HCT116 (cell line): ENCODE measurements around the gene TMTC1. TPM values are rescaled to one million over a fixed set of nuclear protein-coding genes. Genes with fewer than 3 reads are reported as not detected.

Experiments used
- ATAC-seq: fragments of 200-7000 bp; cut with Tn5 transposase; 2 replicates; pipeline ENCODE4 v1.9.1; 2020; ENCODE audit warnings: mild to moderate bottlenecking, moderate library complexity
- BruUV-seq: library from RNA; stranded (reverse); fragments of 400-500 nt; replicated peaks from 2 replicates; lab custom pipeline; 2021; lab: Mats Ljungman, UMichigan
- CTCF ChIA-PET: fragments of 300-600 bp; sonication (Branson Sonifier 250); formaldehyde crosslinking; loops from one replicate; lab custom pipeline; 2021; ENCODE audit warnings: antibody characterized with exemption; lab: Charles Lee
- POLR2A ChIA-PET: fragments of 300-600, 350-600 bp; sonication (Branson Sonifier 250); formaldehyde crosslinking; loops from one replicate; lab custom pipeline; 2021; ENCODE audit warnings: antibody characterized with exemption; lab: Charles Lee
- RAD21 ChIA-PET, 2 experiments: fragments of 300-600 bp; sonication (Branson Sonifier 250); formaldehyde crosslinking; loops; one replicate each; lab custom pipeline; 2023; ENCODE audit warnings: low total read pairs in 2 of 2; ENCODE audit not compliant: uncharacterized antibody in 2 of 2, unreplicated experiment in 2 of 2, low non-redundant PET in 1 of 2; lab: Charles Lee
- DNase-seq: peaks from one replicate; pipeline ENCODE4 v3.0.0-alpha.2; 2010; ENCODE audit warnings: low read depth, low spot score
- H2AFZ ChIP-seq: fragments of 200-600 bp; shearing (Covaris generic), sonication (generic); 2 replicates; pipeline ENCODE4 v1.6.1; 2017; ENCODE audit warnings: low read depth, mixed run types, mixed read lengths, antibody characterized with exemption, low read length; ENCODE audit not compliant: poor library complexity, severe bottlenecking
- H3K27ac ChIP-seq: 2 replicates; pipeline ENCODE4 v1.5.1; 2012; ENCODE audit warnings: low read depth, low read length
- H3K27me3 ChIP-seq: fragments of 200-600 bp; sonication (generic); 2 replicates; pipeline ENCODE4 v1.6.1; 2016; ENCODE audit warnings: mixed run types, low read length, mixed read lengths; ENCODE audit not compliant: insufficient read depth
- H3K36me3 ChIP-seq, 2 experiments: fragments of 200-500 bp in 1 of 2; fragments of 200-600 bp in 1 of 2; sonication (Bioruptor generic) in 1 of 2; sonication (generic) in 1 of 2; 2 replicates each; pipeline versions ENCODE4 v1.5.1 to v1.6.1; 2014 to 2016; ENCODE audit warnings: low read length in 2 of 2, inconsistent platforms in 1 of 2, mixed read lengths in 1 of 2, mixed run types in 1 of 2; ENCODE audit not compliant: insufficient read depth in 2 of 2, control insufficient read depth in 1 of 2
- H3K4me1 ChIP-seq, 2 experiments: fragments of 200-600 bp in 1 of 2; sonication (generic) in 1 of 2; 2 replicates each; pipeline versions ENCODE4 v1.5.1 to v1.6.1; 2012 to 2017; ENCODE audit warnings: low read length in 2 of 2, inconsistent platforms in 1 of 2, mild to moderate bottlenecking in 1 of 2, mixed read lengths in 1 of 2, mixed run types in 1 of 2, moderate library complexity in 1 of 2; ENCODE audit not compliant: insufficient read depth in 2 of 2, control insufficient read depth in 1 of 2
- H3K4me2 ChIP-seq: fragments of 200-600 bp; sonication (generic); 2 replicates; pipeline ENCODE4 v1.6.1; 2017; ENCODE audit warnings: mixed run types, low read length, mixed read lengths
- H3K4me3 ChIP-seq, 2 experiments: fragments of 200-600 bp in 1 of 2; sonication (generic) in 1 of 2; replicated peaks in 1 of 2; 2 replicates each; pipeline ENCODE4 v1.5.1; 2011 to 2016; ENCODE audit warnings: low read length in 2 of 2, control low read depth in 1 of 2, low read depth in 1 of 2, mild to moderate bottlenecking in 1 of 2, mixed read lengths in 1 of 2, mixed run types in 1 of 2
- H3K79me2 ChIP-seq: fragments of 200-600 bp; sonication (generic); 2 replicates; pipeline ENCODE4 v1.6.1; 2017; ENCODE audit warnings: mild to moderate bottlenecking, mixed run types, low read length, moderate library complexity, mixed read lengths; ENCODE audit not compliant: insufficient read depth
- H3K9ac ChIP-seq: fragments of 200-600 bp; sonication (generic); 2 replicates; pipeline ENCODE4 v1.6.1; 2016; ENCODE audit warnings: low read length, mixed read lengths
- H3K9me2 ChIP-seq: fragments of 200-600 bp; sonication (generic), shearing (Covaris generic); 2 replicates; pipeline ENCODE4 v1.6.1; 2017; ENCODE audit warnings: mixed run types, mild to moderate bottlenecking, moderate library complexity; ENCODE audit not compliant: insufficient read depth
- H3K9me3 ChIP-seq, 2 experiments: fragments of 200-500 bp in 1 of 2; fragments of 200-600 bp in 1 of 2; sonication (Bioruptor generic) in 1 of 2; sonication (generic) in 1 of 2; 2 replicates each; pipeline ENCODE4 v1.6.1; 2014 to 2017; ENCODE audit warnings: low read length in 2 of 2, mixed read lengths in 2 of 2, inconsistent platforms in 1 of 2, low read depth in 1 of 2, mild to moderate bottlenecking in 1 of 2, mixed run types in 1 of 2, moderate library complexity in 1 of 2; ENCODE audit not compliant: control insufficient read depth in 1 of 2, insufficient read depth in 1 of 2
- H4K20me1 ChIP-seq: fragments of 200-600 bp; sonication (generic), shearing (Covaris generic); 2 replicates; pipeline ENCODE4 v1.6.1; 2017; ENCODE audit warnings: mixed run types, mild to moderate bottlenecking, moderate library complexity; ENCODE audit not compliant: insufficient read depth
- CBX3 ChIP-seq: IDR thresholded peaks from 2 replicates; pipeline ENCODE4 v1.6.1; 2012; ENCODE audit warnings: low read depth
- CEBPB ChIP-seq: IDR thresholded peaks from 2 replicates; pipeline ENCODE4 v1.6.1; 2012; ENCODE audit warnings: low read depth
- EGR1 ChIP-seq: IDR thresholded peaks from 2 replicates; pipeline ENCODE4 v1.6.1; 2012; ENCODE audit warnings: low read depth
- ELF1 ChIP-seq: IDR thresholded peaks from 2 replicates; pipeline ENCODE4 v1.6.1; 2012; ENCODE audit warnings: low read depth, borderline replicate concordance
- EZH2 ChIP-seq: fragments of 200-600 bp; sonication (generic); IDR thresholded peaks from 2 replicates; pipeline ENCODE4 v1.6.1; 2017; ENCODE audit warnings: antibody characterized with exemption, mixed run types
- EZH2phosphoT487 ChIP-seq: fragments of 200-600 bp; IDR thresholded peaks from 2 replicates; pipeline ENCODE4 v1.6.1; 2018; ENCODE audit warnings: antibody characterized with exemption, borderline replicate concordance
- MAX ChIP-seq: IDR thresholded peaks from 2 replicates; pipeline ENCODE4 v1.6.1; 2012
- POLR2A ChIP-seq: IDR thresholded peaks from 2 replicates; pipeline ENCODE4 v1.7.0; 2011; ENCODE audit warnings: borderline replicate concordance; ENCODE audit not compliant: insufficient read depth, insufficient read length; ENCODE audit errors: extremely low read depth
- POLR2AphosphoS5 ChIP-seq: IDR thresholded peaks from 2 replicates; pipeline ENCODE4 v1.6.1; 2011; ENCODE audit warnings: mild to moderate bottlenecking, low read depth, low read length, moderate library complexity
- RAD21 ChIP-seq: IDR thresholded peaks from 2 replicates; pipeline ENCODE4 v1.6.1; 2012; ENCODE audit warnings: low read depth, mild to moderate bottlenecking
- SIN3A ChIP-seq: IDR thresholded peaks from 2 replicates; pipeline ENCODE4 v1.6.1; 2012; ENCODE audit warnings: low read depth
- SP1 ChIP-seq: IDR thresholded peaks from 2 replicates; pipeline ENCODE4 v1.6.1; 2012; ENCODE audit warnings: low read depth
- SRF ChIP-seq: IDR thresholded peaks from 2 replicates; pipeline ENCODE4 v1.6.1; 2012; ENCODE audit warnings: low read depth
- TCF7L2 ChIP-seq: IDR thresholded peaks from 2 replicates; pipeline ENCODE4 v1.7.0; 2011; ENCODE audit warnings: borderline replicate concordance, inconsistent platforms; ENCODE audit not compliant: insufficient read depth, insufficient read length; ENCODE audit errors: extremely low read depth
- YY1 ChIP-seq: IDR thresholded peaks from 2 replicates; pipeline ENCODE4 v1.6.1; 2011; ENCODE audit warnings: low read length, low read depth, moderate library complexity, mild to moderate bottlenecking; ENCODE audit not compliant: insufficient replicate concordance; ENCODE audit errors: extremely low read depth
- ZBTB33 ChIP-seq: IDR thresholded peaks from 2 replicates; pipeline ENCODE4 v1.6.1; 2011; ENCODE audit warnings: mild to moderate bottlenecking, low read length, moderate library complexity; ENCODE audit not compliant: insufficient replicate concordance; ENCODE audit errors: extremely low read depth
- ZFX ChIP-seq: fragments of 450-650 bp; IDR thresholded peaks from 2 replicates; pipeline ENCODE4 v1.6.1; 2017
- intact Hi-C: fragments of 100-400 bp; cut with micrococcal nuclease; formaldehyde crosslinking; loops from 2 replicates; pipeline ENCODE4 v1.10.0; 2022
- total RNA-seq: library from RNA; stranded (reverse); gene quantifications from one replicate; pipeline ENCODE4 v1.2.1, GENCODE V29; 2021; ENCODE audit not compliant: unreplicated experiment
- TF ChIP-seq, protein P1 (sequence below), 3 experiments: fragments of 200-600 bp in 1 of 3; sonication (generic) in 1 of 3; IDR thresholded peaks in 2 of 3; conservative IDR thresholded peaks in 1 of 3; 2 replicates each; pipeline ENCODE4 v1.5.1; 2012 to 2017; ENCODE audit warnings: low read depth in 2 of 3, low read length in 2 of 3, antibody characterized with exemption in 1 of 3, borderline replicate concordance in 1 of 3, control low read depth in 1 of 3, mild to moderate bottlenecking in 1 of 3, mixed read lengths in 1 of 3, mixed run types in 1 of 3, moderate library complexity in 1 of 3; ENCODE audit not compliant: insufficient read depth in 1 of 3
- TF ChIP-seq, protein P2 (sequence below): IDR thresholded peaks from 2 replicates; pipeline ENCODE4 v1.6.1; 2012; ENCODE audit warnings: low read depth
- TF ChIP-seq, protein P3 (sequence below): IDR thresholded peaks from 2 replicates; pipeline ENCODE4 v1.6.1; 2012

Gene TMTC1
- total RNA-seq, 1 experiment from 2014 or later = 2.0 TPM

- intact Hi-C loops = no loop called here
- no peaks in the 10 kb centered on the region for H3K27me3 ChIP-seq
- no peaks in the 10 kb centered on the region for H3K79me2 ChIP-seq
- ChIA-PET CTCF (no interaction called here), POLR2A (no interaction called here), RAD21 (no interaction called here)
- H3K27ac ChIP-seq = no peak overlapping the region
- H3K9me3 ChIP-seq = no peaks in the 10 kb centered on the region
- H3K9ac ChIP-seq = no peak overlapping the region
- no peaks in the 10 kb centered on the region for H4K20me1 ChIP-seq
- no peaks in the 10 kb centered on the region for H3K4me1 ChIP-seq
- DNase-seq = no peak
- H3K9me2 ChIP-seq = no peaks in the 10 kb centered on the region
- no peaks in the 10 kb centered on the region for H3K36me3 ChIP-seq
- no peak for ATAC-seq
- H2AFZ ChIP-seq = no peak overlapping the region
- BruUV-seq = no TSS peak
- H3K4me3 ChIP-seq = no peak overlapping the region
- H3K4me2 ChIP-seq = no peak overlapping the region
- TF ChIP-seq TCF7L2 = no peak
- no peak for TF ChIP-seq SRF
- TF ChIP-seq YY1 = no peak
- TF ChIP-seq, protein P1, sequence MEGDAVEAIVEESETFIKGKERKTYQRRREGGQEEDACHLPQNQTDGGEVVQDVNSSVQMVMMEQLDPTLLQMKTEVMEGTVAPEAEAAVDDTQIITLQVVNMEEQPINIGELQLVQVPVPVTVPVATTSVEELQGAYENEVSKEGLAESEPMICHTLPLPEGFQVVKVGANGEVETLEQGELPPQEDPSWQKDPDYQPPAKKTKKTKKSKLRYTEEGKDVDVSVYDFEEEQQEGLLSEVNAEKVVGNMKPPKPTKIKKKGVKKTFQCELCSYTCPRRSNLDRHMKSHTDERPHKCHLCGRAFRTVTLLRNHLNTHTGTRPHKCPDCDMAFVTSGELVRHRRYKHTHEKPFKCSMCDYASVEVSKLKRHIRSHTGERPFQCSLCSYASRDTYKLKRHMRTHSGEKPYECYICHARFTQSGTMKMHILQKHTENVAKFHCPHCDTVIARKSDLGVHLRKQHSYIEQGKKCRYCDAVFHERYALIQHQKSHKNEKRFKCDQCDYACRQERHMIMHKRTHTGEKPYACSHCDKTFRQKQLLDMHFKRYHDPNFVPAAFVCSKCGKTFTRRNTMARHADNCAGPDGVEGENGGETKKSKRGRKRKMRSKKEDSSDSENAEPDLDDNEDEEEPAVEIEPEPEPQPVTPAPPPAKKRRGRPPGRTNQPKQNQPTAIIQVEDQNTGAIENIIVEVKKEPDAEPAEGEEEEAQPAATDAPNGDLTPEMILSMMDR (IDR thresholded peaks at IDR 0.05 in 2 of 3, conservative IDR thresholded peaks at IDR 0.05 in 1 of 3; ENCODE audit: borderline replicate concordance in 1 of 3, insufficient read depth in 1 of 3, low read depth in 2 of 3, low read length in 2 of 3) = no peak
- no peak for TF ChIP-seq POLR2AphosphoS5
- TF ChIP-seq POLR2A = no peak
- TF ChIP-seq, protein P2, sequence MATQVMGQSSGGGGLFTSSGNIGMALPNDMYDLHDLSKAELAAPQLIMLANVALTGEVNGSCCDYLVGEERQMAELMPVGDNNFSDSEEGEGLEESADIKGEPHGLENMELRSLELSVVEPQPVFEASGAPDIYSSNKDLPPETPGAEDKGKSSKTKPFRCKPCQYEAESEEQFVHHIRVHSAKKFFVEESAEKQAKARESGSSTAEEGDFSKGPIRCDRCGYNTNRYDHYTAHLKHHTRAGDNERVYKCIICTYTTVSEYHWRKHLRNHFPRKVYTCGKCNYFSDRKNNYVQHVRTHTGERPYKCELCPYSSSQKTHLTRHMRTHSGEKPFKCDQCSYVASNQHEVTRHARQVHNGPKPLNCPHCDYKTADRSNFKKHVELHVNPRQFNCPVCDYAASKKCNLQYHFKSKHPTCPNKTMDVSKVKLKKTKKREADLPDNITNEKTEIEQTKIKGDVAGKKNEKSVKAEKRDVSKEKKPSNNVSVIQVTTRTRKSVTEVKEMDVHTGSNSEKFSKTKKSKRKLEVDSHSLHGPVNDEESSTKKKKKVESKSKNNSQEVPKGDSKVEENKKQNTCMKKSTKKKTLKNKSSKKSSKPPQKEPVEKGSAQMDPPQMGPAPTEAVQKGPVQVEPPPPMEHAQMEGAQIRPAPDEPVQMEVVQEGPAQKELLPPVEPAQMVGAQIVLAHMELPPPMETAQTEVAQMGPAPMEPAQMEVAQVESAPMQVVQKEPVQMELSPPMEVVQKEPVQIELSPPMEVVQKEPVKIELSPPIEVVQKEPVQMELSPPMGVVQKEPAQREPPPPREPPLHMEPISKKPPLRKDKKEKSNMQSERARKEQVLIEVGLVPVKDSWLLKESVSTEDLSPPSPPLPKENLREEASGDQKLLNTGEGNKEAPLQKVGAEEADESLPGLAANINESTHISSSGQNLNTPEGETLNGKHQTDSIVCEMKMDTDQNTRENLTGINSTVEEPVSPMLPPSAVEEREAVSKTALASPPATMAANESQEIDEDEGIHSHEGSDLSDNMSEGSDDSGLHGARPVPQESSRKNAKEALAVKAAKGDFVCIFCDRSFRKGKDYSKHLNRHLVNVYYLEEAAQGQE = no peak
- no peak for TF ChIP-seq CEBPB
- TF ChIP-seq ZBTB33 = no peak
- no peak for TF ChIP-seq EGR1
- no peak for TF ChIP-seq SP1
- TF ChIP-seq EZH2 = no peak
- TF ChIP-seq ELF1 = no peak
- TF ChIP-seq EZH2phosphoT487 = no peak
- TF ChIP-seq, protein P3, sequence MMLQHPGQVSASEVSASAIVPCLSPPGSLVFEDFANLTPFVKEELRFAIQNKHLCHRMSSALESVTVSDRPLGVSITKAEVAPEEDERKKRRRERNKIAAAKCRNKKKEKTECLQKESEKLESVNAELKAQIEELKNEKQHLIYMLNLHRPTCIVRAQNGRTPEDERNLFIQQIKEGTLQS = no peak
- no peak for TF ChIP-seq SIN3A
- no peak for TF ChIP-seq RAD21
- no peak for TF ChIP-seq ZFX
- TF ChIP-seq MAX = no peak
- TF ChIP-seq CBX3 = no peak
Measured at GRCh38 chr12:29759950-29760349, 23.8 kb downstream of the TMTC1 start.
